H1 (cell line): ENCODE data around the gene ZNF407. TPM values are rescaled to one million over a fixed set of nuclear protein-coding genes. Genes with fewer than 3 reads are reported as not detected.

Source experiments
- CTCF ChIA-PET: fragments of 300-600 bp; sonication (Branson Sonifier 250); formaldehyde crosslinking; loops from one replicate; lab custom pipeline; 2021; ENCODE audit not compliant: partially characterized antibody; lab: Charles Lee
- POLR2A ChIA-PET: fragments of 300-600 bp; sonication (Branson Sonifier 250); formaldehyde crosslinking; loops from one replicate; lab custom pipeline; 2021; ENCODE audit warnings: inconsistent platforms; ENCODE audit not compliant: partially characterized antibody; lab: Charles Lee
- DNase-seq, 2 experiments: peaks; one replicate each; pipeline versions ENCODE4 v3.0.0 to v3.0.0-alpha.2; 2010 to 2022; ENCODE audit warnings: low spot score in 2 of 2, low read depth in 1 of 2, mixed read lengths in 1 of 2
- FAIRE-seq: peaks from 2 replicates; lab custom pipeline; 2011; peaks lifted over from hg19 to GRCh38; lab: Jason Lieb, UNC
- H2AFZ ChIP-seq: 2 replicates; pipeline ENCODE4 v1.8.1; 2012; ENCODE audit warnings: low read length, inconsistent platforms
- H2AK5ac ChIP-seq: 2 replicates; pipeline ENCODE4 v1.6.1; 2013; ENCODE audit warnings: low read depth, low read length
- H2BK120ac ChIP-seq: replicated peaks from 2 replicates; pipeline ENCODE3; 2013; ENCODE audit warnings: low read depth, low read length, inconsistent platforms
- H2BK12ac ChIP-seq: 2 replicates; pipeline ENCODE4 v1.6.1; 2013; ENCODE audit warnings: low read depth, low read length
- H2BK15ac ChIP-seq: 2 replicates; pipeline ENCODE4 v1.6.1; 2013; ENCODE audit warnings: low read length
- H2BK20ac ChIP-seq: 2 replicates; pipeline ENCODE4 v1.6.1; 2013; ENCODE audit warnings: low read length
- H2BK5ac ChIP-seq: 2 replicates; pipeline ENCODE4 v1.6.1; 2013; ENCODE audit warnings: low read depth, low read length
- H3K14ac ChIP-seq: 2 replicates; pipeline ENCODE4 v1.6.1; 2013; ENCODE audit warnings: inconsistent platforms; ENCODE audit not compliant: insufficient read length
- H3K18ac ChIP-seq: 2 replicates; pipeline ENCODE4 v1.6.1; 2013; ENCODE audit warnings: low read length; ENCODE audit errors: extremely low read depth
- H3K23ac ChIP-seq: 2 replicates; pipeline ENCODE4 v1.6.1; 2013; ENCODE audit warnings: inconsistent platforms; ENCODE audit not compliant: insufficient read length
- H3K23me2 ChIP-seq: 2 replicates; pipeline ENCODE4 v1.6.1; 2013; ENCODE audit warnings: low read depth, low read length
- H3K27ac ChIP-seq: 2 replicates; pipeline ENCODE4 v1.6.1; 2011; ENCODE audit warnings: low read depth, low read length, inconsistent platforms
- H3K27me3 ChIP-seq, 4 experiments: replicated peaks in 1 of 4; 1 replicate in 1 of 4; 2 replicates in 3 of 4; pipeline versions ENCODE4 v1.6.1 to v1.8.1; 2011 to 2013; ENCODE audit warnings: low read length in 3 of 4, mild to moderate bottlenecking in 3 of 4, inconsistent platforms in 2 of 4, mixed read lengths in 2 of 4, moderate library complexity in 1 of 4; ENCODE audit not compliant: control insufficient read depth in 3 of 4, insufficient read depth in 3 of 4; ENCODE audit errors: extremely low read depth in 1 of 4
- H3K36me3 ChIP-seq, 4 experiments: 2 replicates each; pipeline versions ENCODE4 v1.6.1 to v1.8.1; 2011 to 2013; ENCODE audit warnings: mild to moderate bottlenecking in 4 of 4, low read length in 3 of 4, moderate library complexity in 2 of 4, control low read depth in 1 of 4, inconsistent platforms in 1 of 4; ENCODE audit not compliant: insufficient read depth in 4 of 4, control insufficient read depth in 2 of 4
- H3K4ac ChIP-seq: replicated peaks from 2 replicates; pipeline ENCODE3; 2013; ENCODE audit warnings: low read length, low read depth, mixed read lengths, inconsistent platforms; ENCODE audit not compliant: insufficient read length
- H3K4me1 ChIP-seq, 4 experiments: replicated peaks in 1 of 4; 1 replicate in 1 of 4; 2 replicates in 3 of 4; pipeline versions ENCODE4 v1.6.1 to v1.8.1; 2011 to 2013; ENCODE audit warnings: low read length in 3 of 4, inconsistent platforms in 2 of 4, mixed read lengths in 1 of 4; ENCODE audit not compliant: insufficient read depth in 4 of 4, control insufficient read depth in 3 of 4
- H3K4me2 ChIP-seq, 2 experiments: 2 replicates each; pipeline versions ENCODE4 v1.6.1 to v1.8.1; 2011 to 2013; ENCODE audit warnings: low read depth in 2 of 2, low read length in 2 of 2, control low read depth in 1 of 2, inconsistent platforms in 1 of 2, mild to moderate bottlenecking in 1 of 2; ENCODE audit not compliant: insufficient read depth in 1 of 2
- H3K4me3 ChIP-seq, 4 experiments: fragments of 200-600, 300-600 bp in 1 of 4; sonication (generic), shearing (Covaris generic), sonication (Bioruptor Twin) in 1 of 4; 2 replicates each; pipeline versions ENCODE4 v1.5.1 to v1.8.1; 2011 to 2016; ENCODE audit warnings: low read length in 4 of 4, low read depth in 3 of 4, control low read depth in 2 of 4, inconsistent platforms in 2 of 4, mild to moderate bottlenecking in 2 of 4, mixed read lengths in 1 of 4, moderate library complexity in 1 of 4; ENCODE audit not compliant: insufficient read depth in 2 of 4; ENCODE audit errors: extremely low read depth in 1 of 4
- H3K56ac ChIP-seq: replicated peaks from 2 replicates; pipeline ENCODE3; 2013; ENCODE audit warnings: low read depth, mild to moderate bottlenecking, mixed read lengths, low read length, inconsistent platforms; ENCODE audit not compliant: insufficient read length
- H3K79me1 ChIP-seq: 2 replicates; pipeline ENCODE4 v1.6.1; 2013; ENCODE audit warnings: low read depth, low read length, control low read depth
- H3K79me2 ChIP-seq, 2 experiments: 2 replicates each; pipeline versions ENCODE4 v1.6.1 to v1.8.1; 2012 to 2013; ENCODE audit warnings: low read length in 2 of 2, mild to moderate bottlenecking in 2 of 2, inconsistent platforms in 1 of 2; ENCODE audit not compliant: insufficient read depth in 2 of 2, control insufficient read depth in 1 of 2
- H3K9ac ChIP-seq, 4 experiments: replicated peaks in 1 of 4; 1 replicate in 1 of 4; 2 replicates in 3 of 4; pipeline versions ENCODE4 v1.6.1 to v1.8.1; 2011 to 2013; ENCODE audit warnings: low read depth in 3 of 4, low read length in 3 of 4, control low read depth in 2 of 4, mild to moderate bottlenecking in 2 of 4, moderate library complexity in 2 of 4, inconsistent platforms in 1 of 4; ENCODE audit errors: extremely low read depth in 1 of 4
- H3K9me3 ChIP-seq, 2 experiments: 2 replicates each; pipeline versions ENCODE4 v1.6.1 to v1.8.1; 2012 to 2013; ENCODE audit warnings: mild to moderate bottlenecking in 2 of 2, moderate library complexity in 2 of 2, control low read depth in 1 of 2, inconsistent platforms in 1 of 2, low read depth in 1 of 2, low read length in 1 of 2, mixed read lengths in 1 of 2; ENCODE audit not compliant: insufficient read depth in 2 of 2
- H4K20me1 ChIP-seq, 2 experiments: replicated peaks in 1 of 2; 2 replicates each; pipeline versions ENCODE3 to v1.8.1; 2011 to 2013; ENCODE audit warnings: inconsistent platforms in 2 of 2, low read length in 2 of 2, mild to moderate bottlenecking in 1 of 2; ENCODE audit not compliant: insufficient read depth in 2 of 2, control insufficient read depth in 1 of 2
- H4K5ac ChIP-seq: 2 replicates; pipeline ENCODE4 v1.6.1; 2013; ENCODE audit warnings: low read length, low read depth, mixed read lengths, inconsistent platforms; ENCODE audit not compliant: insufficient read length
- H4K8ac ChIP-seq: 2 replicates; pipeline ENCODE4 v1.8.0; 2013; ENCODE audit warnings: mild to moderate bottlenecking, moderate library complexity, low read length, inconsistent platforms; ENCODE audit not compliant: insufficient read depth; ENCODE audit errors: extremely low read depth
- H4K91ac ChIP-seq: replicated peaks from 2 replicates; pipeline ENCODE3; 2013; ENCODE audit warnings: low read length, mixed read lengths, inconsistent platforms; ENCODE audit not compliant: insufficient read length
- CREB1 ChIP-seq: IDR thresholded peaks from 2 replicates; pipeline ENCODE4 v1.6.1; 2012; ENCODE audit warnings: inconsistent platforms
- PHF8 ChIP-seq: fragments of 200-600 bp; sonication (generic); conservative IDR thresholded peaks from 2 replicates; pipeline ENCODE4 v1.7.1; 2012; ENCODE audit warnings: low read depth, mild to moderate bottlenecking, inconsistent platforms, low read length, moderate library complexity
- WGBS, 2 experiments: shearing (Covaris generic) in 1 of 2; methylation state at CpG; one replicate each; pipeline versions ENCODE4 v1.1.6 to v1.1.7; 2013 to 2015; ENCODE audit warnings: low lambda C conversion rate in 2 of 2, mixed read lengths in 2 of 2, inconsistent platforms in 1 of 2, low coverage in 1 of 2, missing lambda C conversion rate in 1 of 2; ENCODE audit not compliant: insufficient replicate concordance in 2 of 2, insufficient coverage in 1 of 2, insufficient read length in 1 of 2; ENCODE audit errors: extremely low coverage in 1 of 2, missing lambda C conversion rate in 1 of 2; 5-methylcytosine and 5-hydroxymethylcytosine counted together
- polyA plus RNA-seq, 7 experiments: library from polyadenylated mRNA; depleted of rRNA in 3 of 7; stranded (reverse) in 5 of 7; unstranded in 2 of 7; fragments of >200 nt in 5 of 7; fragments of 200-250 nt in 2 of 7; gene quantifications; 1 replicate in 5 of 7; 2 replicates in 1 of 7; 4 replicates in 1 of 7; pipeline versions ENCODE4 v1.2.1 to v1.2.3, GENCODE V29; 2011 to 2013; ENCODE audit warnings: missing spikeins in 2 of 7, mixed read lengths in 2 of 7
- total RNA-seq: library from RNA; stranded (reverse); fragmentation: NEBNext Ultra II Directional; extraction: Animal tissue kit (Norgen Biotek cat#: 25700); gene quantifications from 2 replicates; pipeline ENCODE4 v1.2.1, GENCODE V29; 2021

The ZNF407 gene
- total and polyA plus RNA-seq, 2 of the 8 experiments (the other 6 are each of a cell fraction or from before 2014, with no cell fraction given): 1.5 to 6.8 TPM

DNA sequence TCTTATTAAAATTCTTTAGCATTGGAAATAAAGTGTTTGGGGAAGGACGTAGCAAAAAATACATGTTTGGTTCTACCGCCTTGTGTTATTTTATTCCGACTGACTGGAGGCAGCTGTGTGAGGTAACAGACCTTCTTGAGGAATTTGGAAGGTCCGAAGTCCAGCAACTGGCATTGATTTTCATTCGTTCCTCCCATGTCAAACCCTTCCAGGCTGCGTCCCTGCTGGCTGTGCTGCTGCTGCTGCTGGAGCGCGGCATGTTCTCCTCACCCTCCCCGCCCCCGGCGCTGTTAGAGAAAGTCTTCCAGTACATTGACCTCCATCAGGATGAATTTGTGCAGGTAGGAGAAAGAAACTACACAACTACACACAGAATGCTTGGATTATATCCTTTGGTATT lies 41.5 kb upstream of the ZNF407 start:
- no peaks in the 10 kb centered on the region for H3K9me3 ChIP-seq
- H3K18ac ChIP-seq: no peak overlapping the region
- no peak overlapping the region for H2AK5ac ChIP-seq
- no peak overlapping the region for H3K9ac ChIP-seq
- H2BK120ac ChIP-seq: no peak overlapping the region
- no peak overlapping the region for H4K5ac ChIP-seq
- H3K14ac ChIP-seq: no peak overlapping the region
- no peaks in the 10 kb centered on the region for H3K79me1 ChIP-seq
- H2AFZ ChIP-seq: no peak overlapping the region
- H3K27ac ChIP-seq: no peak overlapping the region
- H3K36me3 ChIP-seq: no peaks in the 10 kb centered on the region
- no peak overlapping the region for H2BK5ac ChIP-seq
- H2BK12ac ChIP-seq: no peak overlapping the region
- H3K79me2 ChIP-seq: no peaks in the 10 kb centered on the region
- no peaks in the 10 kb centered on the region; the same call in 1 of the 2 replicates for H3K23me2 ChIP-seq
- H3K23ac ChIP-seq: no peak overlapping the region
- H4K91ac ChIP-seq: no peak overlapping the region
- no peak overlapping the region for H4K8ac ChIP-seq
- H3K4me1 ChIP-seq: no peaks in the 10 kb centered on the region
- H2BK15ac ChIP-seq: no peak overlapping the region
- no peaks in the 10 kb centered on the region for H3K27me3 ChIP-seq
- no peak for FAIRE-seq
- WGBS, 2 experiments: 92% methylated on average over 11 of the region's 11 CpGs; no CpG with 5 or more reads in 1 of the 2 experiments
- CTCF ChIA-PET: interaction anchor here (2.4 kb wide), 1 partner anchor 12 kb away, joined by 9 read pairs; no protein-coding TSS in a partner anchor
- H3K4me3 ChIP-seq: no peak overlapping the region
- POLR2A ChIA-PET: no interaction called here
- no peaks in the 10 kb centered on the region for H4K20me1 ChIP-seq
- no peak for DNase-seq
- no peak overlapping the region for H3K4me2 ChIP-seq
- no peak overlapping the region for H3K4ac ChIP-seq
- H2BK20ac ChIP-seq: no peak overlapping the region
- no peak overlapping the region for H3K56ac ChIP-seq
- no peak for TF ChIP-seq CREB1
- TF ChIP-seq PHF8: no peak
